GM12878 (cell line): ENCODE measurements around the gene CAMKMT. TPM values are rescaled to one million over a fixed set of nuclear protein-coding genes. Genes with fewer than 3 reads are reported as not detected.

ENCODE experiments used
- ATAC-seq: fragments of 200-7000 bp; cut with Tn5 transposase; 3 replicates; pipeline ENCODE4 v1.9.1; 2020; ENCODE audit warnings: mild to moderate bottlenecking, moderate library complexity
- BruUV-seq: library from RNA; stranded (reverse); fragments of 400-500 nt; replicated peaks from 2 replicates; lab custom pipeline; 2021; lab: Mats Ljungman, UMichigan
- CTCF ChIA-PET: fragments of 300-600 bp; sonication (Branson Sonifier 250); formaldehyde crosslinking; extraction: SDS; loops from one replicate; lab custom pipeline; 2021; ENCODE audit warnings: inconsistent platforms; lab: Yijun Ruan, JAX
- POLR2A ChIA-PET: fragments of 350-600 bp; formaldehyde crosslinking; extraction: SDS; loops from one replicate; lab custom pipeline; 2021; ENCODE audit warnings: inconsistent platforms; lab: Charles Lee
- RAD21 ChIA-PET: fragments of 300-600 bp; sonication (Branson Sonifier 250); formaldehyde crosslinking; loops from one replicate; lab custom pipeline; 2023; ENCODE audit warnings: antibody characterized with exemption; ENCODE audit not compliant: unreplicated experiment; lab: Charles Lee
- SMC1A ChIA-PET: fragments of 300-600 bp; sonication (Branson Sonifier 250); formaldehyde crosslinking; loops from one replicate; lab custom pipeline; 2023; ENCODE audit not compliant: unreplicated experiment, uncharacterized antibody; lab: Charles Lee
- DNase-seq: peaks from one replicate; pipeline ENCODE4 v3.0.0-alpha.2; 2011; ENCODE audit warnings: low read depth, low spot score
- FAIRE-seq: peaks from 3 replicates; lab custom pipeline; 2011; peaks lifted over from hg19 to GRCh38; lab: Jason Lieb, UNC
- H2AFZ ChIP-seq: 2 replicates; pipeline ENCODE4 v1.6.0; 2011; ENCODE audit warnings: low read depth, low read length, control low read depth; ENCODE audit not compliant: control insufficient read depth
- H3K27ac ChIP-seq: 2 replicates; pipeline ENCODE4 v1.5.1; 2011; ENCODE audit warnings: control low read depth; ENCODE audit not compliant: control insufficient read depth, insufficient read depth
- H3K27me3 ChIP-seq, 2 experiments: replicated peaks in 1 of 2; 2 replicates each; pipeline versions ENCODE4 v1.6.0 to v1.6.1; 2011; ENCODE audit warnings: low read length in 1 of 2; ENCODE audit not compliant: control insufficient read depth in 2 of 2, insufficient read depth in 2 of 2
- H3K36me3 ChIP-seq, 2 experiments: 2 replicates each; pipeline ENCODE4 v1.5.1; 2011; ENCODE audit warnings: low read length in 1 of 2; ENCODE audit not compliant: control insufficient read depth in 2 of 2, insufficient read depth in 2 of 2
- H3K4me1 ChIP-seq: 2 replicates; pipeline ENCODE4 v1.6.1; 2011; ENCODE audit warnings: mild to moderate bottlenecking, low read length, moderate library complexity, mixed read lengths; ENCODE audit not compliant: control insufficient read depth, insufficient read depth
- H3K4me2 ChIP-seq: 2 replicates; pipeline ENCODE4 v1.6.0; 2011; ENCODE audit warnings: control low read depth; ENCODE audit not compliant: control insufficient read depth, insufficient read depth
- H3K4me3 ChIP-seq: fragments of 200-600 bp; sonication (generic); 2 replicates; pipeline ENCODE4 v1.5.1; 2016
- H3K79me2 ChIP-seq: 2 replicates; pipeline ENCODE4 v1.6.0; 2011; ENCODE audit warnings: low read length; ENCODE audit not compliant: control insufficient read depth, insufficient read depth
- H3K9ac ChIP-seq: 2 replicates; pipeline ENCODE4 v1.8.0; 2011; ENCODE audit warnings: low read length, control low read depth, mixed read lengths; ENCODE audit not compliant: control insufficient read depth, insufficient read depth
- H3K9me3 ChIP-seq: replicated peaks from 3 replicates; pipeline ENCODE4 v1.5.1; 2011; ENCODE audit warnings: mild to moderate bottlenecking, low read length; ENCODE audit not compliant: control insufficient read depth, insufficient read depth
- H4K20me1 ChIP-seq: 2 replicates; pipeline ENCODE4 v1.6.0; 2011; ENCODE audit not compliant: control insufficient read depth, insufficient read depth
- KLF5 ChIP-seq: fragments of 450-650 bp; IDR thresholded peaks from 2 replicates; pipeline ENCODE4 v1.6.1; 2014; ENCODE audit warnings: mild to moderate bottlenecking; ENCODE audit not compliant: partially characterized antibody
- NR2C2 ChIP-seq: IDR thresholded peaks from 2 replicates; pipeline ENCODE4 v1.6.1; 2011; ENCODE audit warnings: borderline replicate concordance, low read depth; ENCODE audit not compliant: control insufficient read depth, insufficient read length
- RAD21 ChIP-seq: IDR thresholded peaks from 2 replicates; pipeline ENCODE4 v1.6.1; 2011; ENCODE audit warnings: mild to moderate bottlenecking, low read depth, low read length, moderate library complexity; ENCODE audit not compliant: insufficient read depth
- SMC3 ChIP-seq: IDR thresholded peaks from 2 replicates; pipeline ENCODE4 v1.6.1; 2011; ENCODE audit warnings: low read length, improper control_type of control experiment, borderline replicate concordance
- WGBS: methylation state at CpG from one replicate; pipeline ENCODE4 v1.1.6; 2016; ENCODE audit warnings: low lambda C conversion rate; ENCODE audit not compliant: insufficient replicate concordance, insufficient coverage; ENCODE audit errors: missing lambda C conversion rate; 5-methylcytosine and 5-hydroxymethylcytosine counted together
- in situ Hi-C: fragments of 300-500 bp; cut with MboI; formaldehyde crosslinking; loops from 9 replicates; pipeline ENCODE4 v1.14.3; 2018; ENCODE audit warnings: mixed read lengths
- intact Hi-C: fragments of 100-400 bp; cut with micrococcal nuclease; formaldehyde crosslinking; loops from one replicate; pipeline ENCODE4 v1.14.2; 2022; ENCODE audit not compliant: unreplicated experiment
- polyA plus RNA-seq, 11 experiments: library from polyadenylated mRNA; depleted of rRNA in 4 of 11; unstranded in 6 of 11; stranded (reverse) in 5 of 11; fragments of >200 nt; fragmentation: Nextera tagmentation in 4 of 11; fragmentation: Illumina TruSeq in 1 of 11; extraction: Ambion mirVana in 4 of 11; extraction: Trizol in 1 of 11; gene quantifications; 1 replicate in 1 of 11; 2 replicates in 10 of 11; pipeline versions ENCODE4 v1.2.1 to v1.2.3, GENCODE V29; 2011 to 2016; ENCODE audit warnings: inconsistent platforms in 2 of 11, missing spikeins in 2 of 11, low read depth in 1 of 11
- total RNA-seq, 4 experiments: library from RNA; depleted of rRNA in 3 of 4; stranded (reverse); fragments of >200 nt in 3 of 4; fragmentation: Illumina TruSeq in 1 of 4; extraction: Trizol in 1 of 4; gene quantifications; 2 replicates each; pipeline versions ENCODE4 v1.2.1 to v1.2.3, GENCODE V29; 2013 to 2021
- TF ChIP-seq, protein P1 (sequence below): IDR thresholded peaks from 2 replicates; pipeline ENCODE4 v1.6.1; 2011; ENCODE audit warnings: borderline replicate concordance, low read depth, mild to moderate bottlenecking, moderate library complexity, low read length; ENCODE audit not compliant: insufficient read depth, poor library complexity, severe bottlenecking
- TF ChIP-seq, protein P2 (sequence below), 3 experiments: IDR thresholded peaks in 2 of 3; conservative IDR thresholded peaks in 1 of 3; 2 replicates each; pipeline ENCODE4 v1.5.1; 2011; ENCODE audit warnings: low read depth in 3 of 3, low read length in 3 of 3, mild to moderate bottlenecking in 3 of 3, control low read depth in 2 of 3, moderate library complexity in 2 of 3, inconsistent platforms in 1 of 3, mixed read lengths in 1 of 3; ENCODE audit not compliant: control insufficient read depth in 2 of 3, insufficient read depth in 1 of 3; ENCODE audit errors: extremely low read depth in 1 of 3
- TF ChIP-seq, protein P3 (sequence below): fragments of 150-350 bp; IDR thresholded peaks from 2 replicates; pipeline ENCODE4 v1.6.1; 2016; ENCODE audit warnings: low read depth, low read length

The CAMKMT gene
- total and polyA plus RNA-seq, 10 of the 15 experiments (the other 5 are each of a cell fraction or from before 2014, with no cell fraction given): 2.7 to 16.0 (median 11.8) TPM

DNA sequence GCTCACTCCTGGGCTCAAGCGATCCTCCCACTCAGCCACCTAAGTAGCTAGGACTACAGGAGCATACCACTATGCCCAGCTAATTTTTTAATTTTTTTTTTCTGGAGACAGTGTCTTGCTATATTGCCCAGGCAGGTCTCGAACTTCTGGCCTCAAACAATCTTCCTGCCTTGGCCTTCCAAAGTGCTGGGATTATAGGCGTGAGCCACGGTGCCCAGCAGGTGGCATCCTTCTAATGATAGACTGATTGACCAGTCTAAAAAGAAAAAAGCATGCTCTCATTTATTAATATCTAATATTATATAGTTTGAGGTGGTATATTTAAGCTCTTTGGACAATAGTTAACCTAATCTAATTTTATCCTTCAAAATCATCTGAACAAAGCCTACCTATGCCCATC, 198.6 kb downstream of the CAMKMT start:
- DNase-seq: no peak
- H4K20me1 ChIP-seq: no peaks in the 10 kb centered on the region
- no peak overlapping the region for H3K9ac ChIP-seq
- H2AFZ ChIP-seq: no peak overlapping the region
- intact Hi-C loops (loop anchor here (1.0 to 5.0 kb wide), 3 partner anchors 108 to 397 kb away; no protein-coding TSS in a partner anchor), in situ Hi-C loops (no loop called here)
- no peak overlapping the region for H3K4me2 ChIP-seq
- no peaks in the 10 kb centered on the region for H3K9me3 ChIP-seq
- ChIA-PET RAD21 (interaction anchor here (0.6 to 5.8 kb wide), 17 partner anchors 12 to 396 kb away, joined by 3 to 56 read pairs (median 5); no protein-coding TSS in a partner anchor), CTCF (interaction anchor here (0.6 to 6.7 kb wide), 39 partner anchors 11 to 953 kb away, joined by 3 to 88 read pairs (median 5); no protein-coding TSS in a partner anchor), SMC1A (interaction anchor here (0.6 to 5.6 kb wide), 39 partner anchors 9 to 977 kb away, joined by 3 to 56 read pairs (median 5); no protein-coding TSS in a partner anchor), POLR2A (no interaction called here)
- BruUV-seq: no TSS peak
- no peak for FAIRE-seq
- no peaks in the 10 kb centered on the region for H3K36me3 ChIP-seq
- H3K4me1 ChIP-seq: no peaks in the 10 kb centered on the region
- no peaks in the 10 kb centered on the region for H3K79me2 ChIP-seq
- no peak for TF ChIP-seq NR2C2
- no peak for TF ChIP-seq KLF5
- TF ChIP-seq, protein P1, sequence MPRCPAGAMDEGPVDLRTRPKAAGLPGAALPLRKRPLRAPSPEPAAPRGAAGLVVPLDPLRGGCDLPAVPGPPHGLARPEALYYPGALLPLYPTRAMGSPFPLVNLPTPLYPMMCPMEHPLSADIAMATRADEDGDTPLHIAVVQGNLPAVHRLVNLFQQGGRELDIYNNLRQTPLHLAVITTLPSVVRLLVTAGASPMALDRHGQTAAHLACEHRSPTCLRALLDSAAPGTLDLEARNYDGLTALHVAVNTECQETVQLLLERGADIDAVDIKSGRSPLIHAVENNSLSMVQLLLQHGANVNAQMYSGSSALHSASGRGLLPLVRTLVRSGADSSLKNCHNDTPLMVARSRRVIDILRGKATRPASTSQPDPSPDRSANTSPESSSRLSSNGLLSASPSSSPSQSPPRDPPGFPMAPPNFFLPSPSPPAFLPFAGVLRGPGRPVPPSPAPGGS: no peak
- TF ChIP-seq SMC3: peak; percentile 44; the same call in 1 of the 2 replicates
- TF ChIP-seq RAD21: peak; percentile 48
- TF ChIP-seq, protein P2, sequence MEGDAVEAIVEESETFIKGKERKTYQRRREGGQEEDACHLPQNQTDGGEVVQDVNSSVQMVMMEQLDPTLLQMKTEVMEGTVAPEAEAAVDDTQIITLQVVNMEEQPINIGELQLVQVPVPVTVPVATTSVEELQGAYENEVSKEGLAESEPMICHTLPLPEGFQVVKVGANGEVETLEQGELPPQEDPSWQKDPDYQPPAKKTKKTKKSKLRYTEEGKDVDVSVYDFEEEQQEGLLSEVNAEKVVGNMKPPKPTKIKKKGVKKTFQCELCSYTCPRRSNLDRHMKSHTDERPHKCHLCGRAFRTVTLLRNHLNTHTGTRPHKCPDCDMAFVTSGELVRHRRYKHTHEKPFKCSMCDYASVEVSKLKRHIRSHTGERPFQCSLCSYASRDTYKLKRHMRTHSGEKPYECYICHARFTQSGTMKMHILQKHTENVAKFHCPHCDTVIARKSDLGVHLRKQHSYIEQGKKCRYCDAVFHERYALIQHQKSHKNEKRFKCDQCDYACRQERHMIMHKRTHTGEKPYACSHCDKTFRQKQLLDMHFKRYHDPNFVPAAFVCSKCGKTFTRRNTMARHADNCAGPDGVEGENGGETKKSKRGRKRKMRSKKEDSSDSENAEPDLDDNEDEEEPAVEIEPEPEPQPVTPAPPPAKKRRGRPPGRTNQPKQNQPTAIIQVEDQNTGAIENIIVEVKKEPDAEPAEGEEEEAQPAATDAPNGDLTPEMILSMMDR (IDR thresholded peaks at IDR 0.05 in 2 of 3, conservative IDR thresholded peaks at IDR 0.05 in 1 of 3; ENCODE audit: control insufficient read depth in 2 of 3, extremely low read depth in 1 of 3, insufficient read depth in 1 of 3, low read depth in 3 of 3, low read length in 3 of 3): peak; percentile 29 to 40 (median 36); a peak in 5 of 6 replicates
- TF ChIP-seq, protein P3, sequence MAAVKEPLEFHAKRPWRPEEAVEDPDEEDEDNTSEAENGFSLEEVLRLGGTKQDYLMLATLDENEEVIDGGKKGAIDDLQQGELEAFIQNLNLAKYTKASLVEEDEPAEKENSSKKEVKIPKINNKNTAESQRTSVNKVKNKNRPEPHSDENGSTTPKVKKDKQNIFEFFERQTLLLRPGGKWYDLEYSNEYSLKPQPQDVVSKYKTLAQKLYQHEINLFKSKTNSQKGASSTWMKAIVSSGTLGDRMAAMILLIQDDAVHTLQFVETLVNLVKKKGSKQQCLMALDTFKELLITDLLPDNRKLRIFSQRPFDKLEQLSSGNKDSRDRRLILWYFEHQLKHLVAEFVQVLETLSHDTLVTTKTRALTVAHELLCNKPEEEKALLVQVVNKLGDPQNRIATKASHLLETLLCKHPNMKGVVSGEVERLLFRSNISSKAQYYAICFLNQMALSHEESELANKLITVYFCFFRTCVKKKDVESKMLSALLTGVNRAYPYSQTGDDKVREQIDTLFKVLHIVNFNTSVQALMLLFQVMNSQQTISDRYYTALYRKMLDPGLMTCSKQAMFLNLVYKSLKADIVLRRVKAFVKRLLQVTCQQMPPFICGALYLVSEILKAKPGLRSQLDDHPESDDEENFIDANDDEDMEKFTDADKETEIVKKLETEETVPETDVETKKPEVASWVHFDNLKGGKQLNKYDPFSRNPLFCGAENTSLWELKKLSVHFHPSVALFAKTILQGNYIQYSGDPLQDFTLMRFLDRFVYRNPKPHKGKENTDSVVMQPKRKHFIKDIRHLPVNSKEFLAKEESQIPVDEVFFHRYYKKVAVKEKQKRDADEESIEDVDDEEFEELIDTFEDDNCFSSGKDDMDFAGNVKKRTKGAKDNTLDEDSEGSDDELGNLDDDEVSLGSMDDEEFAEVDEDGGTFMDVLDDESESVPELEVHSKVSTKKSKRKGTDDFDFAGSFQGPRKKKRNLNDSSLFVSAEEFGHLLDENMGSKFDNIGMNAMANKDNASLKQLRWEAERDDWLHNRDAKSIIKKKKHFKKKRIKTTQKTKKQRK: no peak
- ATAC-seq: peak; percentile 57
- no peak overlapping the region for H3K4me3 ChIP-seq
- WGBS: 50% methylated on average over 4 of the region's 4 CpGs
- H3K27me3 ChIP-seq: no peaks in the 10 kb centered on the region
- H3K27ac ChIP-seq: no peak overlapping the region
